Testis (tissue), 3 donors: ENCODE results near the gene NLRP5. TPM values are rescaled to one million over a fixed set of nuclear protein-coding genes. Genes with fewer than 3 reads are reported as not detected.

ENCODE experiments used
- DNase-seq: peaks from one replicate; pipeline ENCODE4 v3.0.0-alpha.2; 2019
- H3K27ac ChIP-seq, 2 donors: fragments of 200-600 bp; sonication (generic); one replicate each; pipeline ENCODE4 v1.5.1; 2019
- H3K27me3 ChIP-seq: fragments of 200-600 bp; sonication (generic); one replicate; pipeline ENCODE4 v1.5.1; 2019
- H3K36me3 ChIP-seq: fragments of 200-600 bp; sonication (generic); one replicate; pipeline ENCODE4 v1.5.1; 2017; ENCODE audit warnings: low read depth; ENCODE audit errors: missing control alignments
- H3K4me1 ChIP-seq: fragments of 200-600 bp; sonication (generic); one replicate; pipeline ENCODE4 v1.5.1; 2019
- H3K4me3 ChIP-seq, 2 donors: fragments of 200-600 bp; sonication (generic); one replicate each; pipeline ENCODE4 v1.5.1; 2017 to 2019
- H3K9me3 ChIP-seq: fragments of 200-600 bp; sonication (generic); one replicate; pipeline ENCODE4 v1.5.1; 2017
- CTCF ChIP-seq, 3 experiments: fragments of 450-650 bp in 2 of 3; fragments of 200-600 bp in 1 of 3; sonication (generic) in 1 of 3; IDR thresholded peaks; one replicate each; pipeline ENCODE4 v1.5.1; 2016 to 2019; ENCODE audit warnings: antibody characterized with exemption in 3 of 3, mild to moderate bottlenecking in 2 of 3, moderate library complexity in 1 of 3
- POLR2A ChIP-seq: fragments of 450-650 bp; IDR thresholded peaks from one replicate; pipeline ENCODE4 v1.6.1; 2017; ENCODE audit warnings: antibody characterized with exemption, mild to moderate bottlenecking, moderate library complexity
- WGBS, 2 donors: methylation state at CpG; one replicate each; pipeline ENCODE4 v1.1.5; 2018; 5-methylcytosine and 5-hydroxymethylcytosine counted together
- intact Hi-C: fragments of 100-400 bp; cut with DNase I; formaldehyde crosslinking; loops from one replicate; pipeline ENCODE4 v1.15.1; 2023; ENCODE audit warnings: low total_unique reads
- polyA plus RNA-seq: library from polyadenylated mRNA; stranded (reverse); fragments of 350-450 nt; fragmentation: Illumina TruSeq; extraction: RNeasy Lipid Tissue Mini Kit (QIAGEN cat#74804); gene quantifications from one replicate; pipeline ENCODE4 v1.2.3, GENCODE V29; 2014; ENCODE audit warnings: low read depth, low replicate concordance; ENCODE audit not compliant: insufficient read depth
- total RNA-seq, 2 donors: library from RNA; depleted of rRNA; stranded (reverse); fragments of >200 nt; gene quantifications; one replicate each; pipeline ENCODE4 v1.2.3, GENCODE V29; 2016

Gene NLRP5
- total and polyA plus RNA-seq, 3 donors from 2014 or later = 0.47 to 2.8 (median 1.2) TPM

GRCh38 chr19:56091066-56091490 lies 104.5 kb downstream of the NLRP5 start:
- DNase-seq = no peak
- intact Hi-C loops = no loop called here
- Histone ChIP-seq H3K4me3 (no peak overlapping the region), H3K9me3 (no peaks in the 10 kb centered on the region), H3K27me3 (no peaks in the 10 kb centered on the region), H3K36me3 (no peaks in the 10 kb centered on the region), H3K4me1 (no peaks in the 10 kb centered on the region), H3K27ac (no peak overlapping the region)
- WGBS, 2 donors = 54 to 72% methylated on average over 10 of the region's 10 CpGs
- TF ChIP-seq POLR2A = no peak

DNA sequence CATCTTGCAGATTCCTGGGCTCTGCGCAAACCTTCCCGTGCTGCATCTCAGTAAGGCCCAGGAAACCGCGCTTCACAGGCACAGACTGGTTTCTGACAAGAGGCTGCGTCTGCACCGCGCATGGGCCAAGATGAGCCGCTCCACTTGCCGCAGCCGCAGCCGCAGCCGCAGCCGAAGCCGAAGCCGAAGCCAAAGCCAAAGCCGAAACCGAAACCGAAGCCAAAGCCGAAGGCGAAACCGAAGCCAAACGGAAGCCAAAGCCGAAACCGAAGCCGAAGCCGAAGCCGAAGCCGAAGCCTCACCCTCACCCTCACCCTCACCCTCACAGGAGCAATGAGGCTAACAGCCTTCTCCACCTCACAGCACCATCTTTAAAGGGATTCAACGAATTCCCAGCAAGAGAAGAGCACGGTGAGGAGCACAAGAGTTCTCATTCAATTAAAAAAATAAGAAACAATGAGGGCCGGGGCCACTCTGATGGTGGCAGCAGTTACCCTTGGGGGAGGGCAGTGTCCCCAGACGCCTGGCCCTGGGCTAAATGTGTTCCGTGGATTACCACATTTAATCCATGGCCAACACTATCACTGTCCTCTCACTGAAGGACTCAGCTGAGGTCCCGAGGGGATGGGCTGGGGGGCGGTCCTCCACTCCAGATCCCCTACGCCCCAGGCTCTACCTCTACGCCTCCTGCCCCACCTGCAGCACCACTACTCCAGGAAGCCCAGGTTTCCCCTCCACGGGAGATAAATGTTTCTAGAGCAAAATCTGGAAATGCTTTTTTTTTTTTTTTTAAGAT lies 105.4 kb downstream of the NLRP5 start:
- no peak for DNase-seq
- TF ChIP-seq POLR2A = no peak
- TF ChIP-seq CTCF (IDR thresholded peaks at IDR 0.05) = no peak
- Histone ChIP-seq H3K27me3 (no peaks in the 10 kb centered on the region), H3K9me3 (no peaks in the 10 kb centered on the region), H3K27ac (no peak overlapping the region), H3K36me3 (no peaks in the 10 kb centered on the region), H3K4me3 (peak overlapping the region in 1 of 2 donors; percentile 47), H3K4me1 (no peaks in the 10 kb centered on the region)
- intact Hi-C loops = no loop called here
- WGBS, 2 donors = 67 to 68% methylated on average over 36 to 38 of the region's 38 CpGs

DNA sequence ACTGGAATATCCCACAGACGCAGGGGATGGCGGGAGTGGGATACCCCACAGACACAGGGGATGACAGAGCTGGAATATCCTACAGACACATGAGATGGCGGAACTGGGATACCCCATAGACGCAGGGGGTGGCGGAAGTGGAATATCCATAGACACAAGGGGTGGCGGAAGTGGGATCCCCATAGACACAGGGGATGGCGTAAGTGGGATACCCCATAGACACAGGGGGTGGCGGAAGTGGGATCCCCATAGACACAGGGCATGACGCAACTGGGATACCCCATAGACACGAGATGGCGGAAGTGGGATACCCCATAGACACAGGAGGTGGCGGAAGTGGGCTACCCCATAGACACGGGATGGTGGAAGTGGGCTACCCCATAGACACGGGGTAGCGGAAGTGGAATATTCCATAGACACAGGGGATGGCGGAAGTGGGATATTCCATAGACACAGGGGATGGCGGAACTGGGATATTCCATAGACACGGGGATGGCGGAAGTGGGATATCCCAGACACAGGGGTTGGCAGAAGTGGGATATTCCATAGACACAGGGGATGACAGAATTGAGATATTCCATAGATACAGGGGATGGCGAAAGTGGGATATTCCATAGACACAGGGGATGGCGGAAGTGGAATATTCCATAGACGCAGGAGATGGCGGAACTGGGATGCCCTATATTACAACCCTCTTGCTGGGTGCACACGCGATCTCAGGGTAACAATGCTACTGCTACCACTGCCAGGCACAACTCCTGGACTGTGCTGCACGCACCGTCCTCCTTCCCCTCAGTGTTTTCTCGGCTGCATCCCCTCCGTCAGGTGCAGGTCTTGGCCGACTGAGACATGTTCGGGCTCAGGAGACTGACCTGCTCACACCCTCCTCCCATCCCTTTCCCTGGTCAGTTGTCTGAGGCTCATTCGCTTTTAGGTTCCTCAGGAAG lies 106.4 kb downstream of the NLRP5 start:
- H3K4me1 ChIP-seq = no peaks in the 10 kb centered on the region
- H3K4me3 ChIP-seq = peak overlapping the region; percentile 25 to 47
- intact Hi-C loops = no loop called here
- no peak overlapping the region for H3K27ac ChIP-seq
- WGBS, 2 donors = 64 to 78% methylated on average over 32 of the region's 32 CpGs
- no peak for TF ChIP-seq CTCF (IDR thresholded peaks at IDR 0.05)
- no peak for TF ChIP-seq POLR2A
- no peaks in the 10 kb centered on the region for H3K36me3 ChIP-seq
- no peaks in the 10 kb centered on the region for H3K9me3 ChIP-seq
- no peaks in the 10 kb centered on the region for H3K27me3 ChIP-seq
- peak; percentile 58 for DNase-seq

DNA sequence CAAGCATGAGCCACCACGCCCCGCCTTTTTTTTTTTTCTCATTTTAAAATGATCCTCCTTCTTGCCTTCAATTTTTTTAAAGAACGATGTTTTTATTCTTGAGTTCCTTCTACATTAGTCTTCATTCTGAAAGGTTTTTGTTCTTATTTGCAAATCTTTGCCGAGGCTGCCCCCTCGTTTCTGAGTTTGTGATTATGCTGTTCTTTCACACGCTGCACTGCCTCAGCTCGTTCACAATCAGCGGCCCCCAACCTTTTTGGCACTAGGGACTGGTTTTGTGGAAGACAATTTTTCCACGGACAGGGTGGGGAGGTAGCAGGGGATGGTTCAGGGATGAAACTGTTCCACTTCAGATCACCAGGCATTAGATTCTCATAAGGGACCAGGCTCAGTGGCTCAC lies 107.9 kb downstream of the NLRP5 start:
- intact Hi-C loops = no loop called here
- no peaks in the 10 kb centered on the region for H3K9me3 ChIP-seq
- H3K36me3 ChIP-seq = no peaks in the 10 kb centered on the region

More for the DNA sequence above, 107.9 kb downstream of the NLRP5 start:
- Histone ChIP-seq H3K27me3 (no peaks in the 10 kb centered on the region), H3K27ac (no peak overlapping the region), H3K4me3 (no peak overlapping the region), H3K4me1 (no peaks in the 10 kb centered on the region)
- no peak for DNase-seq
- WGBS, 2 donors = 83 to 88% methylated on average over 8 to 9 of the region's 9 CpGs
- TF ChIP-seq CTCF (IDR thresholded peaks at IDR 0.05) (no peak), POLR2A (no peak)
